Aorta (tissue), 5 donors: ENCODE measurements around the gene DEPDC4. TPM values are rescaled to one million over a fixed set of nuclear protein-coding genes. Genes with fewer than 3 reads are reported as not detected.

ENCODE experiments used
- ATAC-seq: fragments of 200-7000 bp; cut with Tn5 transposase; one replicate; pipeline ENCODE4 v1.9.1; 2022; ENCODE audit warnings: moderate library complexity; ENCODE audit not compliant: low FRiP score
- DNase-seq, 2 donors: peaks; one replicate each; pipeline ENCODE4 v3.0.0-alpha.2; 2020
- H3K27ac ChIP-seq, 2 donors: one replicate each; pipeline ENCODE4 v1.5.1; 2013; ENCODE audit warnings: low read length in 2 of 2, mild to moderate bottlenecking in 2 of 2, moderate library complexity in 2 of 2, control low read depth in 1 of 2, inconsistent platforms in 1 of 2, low read depth in 1 of 2
- H3K27me3 ChIP-seq, 2 donors: one replicate each; pipeline ENCODE4 v1.6.1; 2013; ENCODE audit warnings: control low read depth in 1 of 2, low read length in 1 of 2, mild to moderate bottlenecking in 1 of 2, moderate library complexity in 1 of 2; ENCODE audit not compliant: insufficient read depth in 2 of 2, control insufficient read depth in 1 of 2
- H3K36me3 ChIP-seq, 2 donors: one replicate each; pipeline ENCODE4 v1.6.1; 2013; ENCODE audit warnings: control low read depth in 1 of 2, low read length in 1 of 2, mild to moderate bottlenecking in 1 of 2; ENCODE audit not compliant: insufficient read depth in 2 of 2, control insufficient read depth in 1 of 2
- H3K4me1 ChIP-seq, 2 donors: one replicate each; pipeline ENCODE4 v1.6.1; 2013; ENCODE audit warnings: low read length in 2 of 2, control low read depth in 1 of 2, mild to moderate bottlenecking in 1 of 2, moderate library complexity in 1 of 2; ENCODE audit not compliant: insufficient read depth in 2 of 2, control insufficient read depth in 1 of 2
- H3K4me3 ChIP-seq, 2 donors: one replicate each; pipeline ENCODE4 v1.5.1; 2013; ENCODE audit warnings: low read length in 2 of 2, control low read depth in 1 of 2, mild to moderate bottlenecking in 1 of 2
- H3K9me3 ChIP-seq: one replicate; pipeline ENCODE4 v1.6.1; 2013; ENCODE audit warnings: mild to moderate bottlenecking, low read length; ENCODE audit not compliant: control insufficient read depth
- WGBS, 2 donors: extraction: QIAGEN DNeasy Blood & Tissue Kit; methylation state at CpG; one replicate each; pipeline ENCODE4 v1.1.7; 2013; 5-methylcytosine and 5-hydroxymethylcytosine counted together
- intact Hi-C, 2 donors: fragments of 100-400 bp; cut with DNase I; formaldehyde crosslinking; loops; one replicate each; pipeline versions ENCODE4 v1.14.2 to v1.15.0; 2022
- polyA plus RNA-seq, 2 donors: library from polyadenylated mRNA; stranded (reverse); fragments of 200-250 nt; gene quantifications; one replicate each; pipeline ENCODE4 v1.2.3, GENCODE V29; 2013
- total RNA-seq, 2 donors: library from RNA; stranded (reverse); fragmentation: NEBNext Ultra II Directional; extraction: Animal tissue kit (Norgen Biotek cat#: 25700); gene quantifications; one replicate each; pipeline ENCODE4 v1.2.1, GENCODE V29; 2021
- donor health status: healthy with polysubstance abuse.
- donor health status: Bipolar disorder and iron deficiency.
- donor health status: DM: no; HTN: no; CAD: no.
- donor health status: DM: no; HTN: no; CAD: no.
- donor health status: DM: yes; HTN: yes; CAD: no.

Gene DEPDC4
- total and polyA plus RNA-seq, 4 donors: 0.29 to 1.5 (median 1.4) TPM; not detected in 1

- Histone ChIP-seq H3K27ac (no peak overlapping the region), H3K4me1 (no peaks in the 10 kb centered on the region)
Measured at GRCh38 chr12:100215209-100215608, 51.7 kb downstream of the DEPDC4 start.

GRCh38 chr12:100214518-100214917, 52.4 kb downstream of the DEPDC4 start:
- Histone ChIP-seq H3K36me3 (peaks cover 0 to 3% of the 10 kb centered on the region in 2 donors), H3K4me3 (no peak overlapping the region), H3K27ac (no peak overlapping the region), H3K4me1 (no peaks in the 10 kb centered on the region), H3K9me3 (no peaks in the 10 kb centered on the region), H3K27me3 (no peaks in the 10 kb centered on the region)
- intact Hi-C loops: no loop called here
- DNase-seq: no peak
- WGBS, 2 donors: 89 to 98% methylated on average over 2 of the region's 2 CpGs
- no peak for ATAC-seq

More at GRCh38 chr12:100215209-100215608, 51.7 kb downstream of the DEPDC4 start:
- Histone ChIP-seq H3K36me3 (peaks cover 0 to 3% of the 10 kb centered on the region in 2 donors), H3K9me3 (no peaks in the 10 kb centered on the region), H3K4me3 (no peak overlapping the region), H3K27me3 (no peaks in the 10 kb centered on the region)
- intact Hi-C loops: no loop called here
- ATAC-seq: no peak
- 77 to 82% methylated on average over 1 of the region's 1 CpG for WGBS, 2 donors
- DNase-seq: no peak

- no peak for ATAC-seq
Measured at GRCh38 chr12:100213016-100213891, 53.6 kb downstream of the DEPDC4 start.

DNA sequence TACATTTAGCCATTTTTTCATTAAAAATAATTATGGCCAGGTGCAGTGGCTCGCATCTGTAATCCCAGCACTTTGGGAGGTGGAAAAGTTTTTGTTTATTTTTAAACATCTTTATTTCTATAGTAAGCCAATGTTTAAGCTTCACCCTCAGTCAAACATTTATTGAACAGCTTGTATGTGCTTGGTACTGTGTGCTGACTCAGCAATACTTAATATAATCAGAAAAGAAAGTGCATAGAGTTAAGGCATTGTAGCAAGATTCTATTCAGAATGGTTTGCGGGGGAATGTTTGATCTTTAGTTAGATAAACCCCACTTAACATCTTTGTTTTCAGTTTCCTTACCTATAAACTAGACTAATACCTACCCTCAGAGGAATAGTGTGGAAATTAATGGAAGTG, 55.2 kb downstream of the DEPDC4 start:
- Histone ChIP-seq H3K4me1 (no peaks in the 10 kb centered on the region), H3K27me3 (no peaks in the 10 kb centered on the region), H3K9me3 (no peaks in the 10 kb centered on the region), H3K4me3 (no peak overlapping the region), H3K36me3 (peaks cover 3% of the 10 kb centered on the region in 2 donors), H3K27ac (no peak overlapping the region)
- intact Hi-C loops: no loop called here
- DNase-seq (no peak), ATAC-seq (no peak)
- WGBS, 2 donors: 97 to 99% methylated on average over 2 of the region's 2 CpGs

More at GRCh38 chr12:100213016-100213891, 53.6 kb downstream of the DEPDC4 start:
- H3K27ac ChIP-seq: no peak overlapping the region
- intact Hi-C loops: no loop called here
- H3K27me3 ChIP-seq: no peaks in the 10 kb centered on the region
- DNase-seq: no peak
- peaks cover 0 to 3% of the 10 kb centered on the region in 2 donors for H3K36me3 ChIP-seq
- 77 to 89% methylated on average over 5 of the region's 5 CpGs for WGBS, 2 donors
- no peaks in the 10 kb centered on the region for H3K4me1 ChIP-seq
- no peaks in the 10 kb centered on the region for H3K9me3 ChIP-seq
- H3K4me3 ChIP-seq: no peak overlapping the region

- H3K27me3 ChIP-seq: no peaks in the 10 kb centered on the region
- 93 to 94% methylated on average over 5 of the region's 5 CpGs for WGBS, 2 donors
- H3K4me1 ChIP-seq: no peaks in the 10 kb centered on the region
- no peak for ATAC-seq
- H3K4me3 ChIP-seq: no peak overlapping the region
- no peak overlapping the region for H3K27ac ChIP-seq
- H3K9me3 ChIP-seq: no peaks in the 10 kb centered on the region
- peaks cover 3% of the 10 kb centered on the region in 2 donors for H3K36me3 ChIP-seq
- intact Hi-C loops: no loop called here
- no peak for DNase-seq
Measured at GRCh38 chr12:100208834-100209233, 58.0 kb downstream of the DEPDC4 start.

- WGBS, 2 donors: 95 to 97% methylated on average over 2 of the region's 2 CpGs
- no peak for DNase-seq
- Histone ChIP-seq H3K9me3 (no peaks in the 10 kb centered on the region), H3K27me3 (no peaks in the 10 kb centered on the region), H3K36me3 (peaks cover 0 to 3% of the 10 kb centered on the region in 2 donors), H3K4me1 (no peaks in the 10 kb centered on the region), H3K4me3 (no peak overlapping the region), H3K27ac (no peak overlapping the region)
- intact Hi-C loops: no loop called here
- no peak for ATAC-seq
Measured at GRCh38 chr12:100207311-100207710, 59.6 kb downstream of the DEPDC4 start.

- WGBS, 2 donors: 84 to 86% methylated on average over 24 of the region's 24 CpGs
- no peaks in the 10 kb centered on the region for H3K36me3 ChIP-seq
- peak overlapping the region in 1 of 2 donors; percentile 99 for H3K4me3 ChIP-seq
- H3K27me3 ChIP-seq: no peaks in the 10 kb centered on the region
- ATAC-seq (no peak), DNase-seq (no peak)
- intact Hi-C loops: no loop called here
- no peaks in the 10 kb centered on the region for H3K9me3 ChIP-seq
- no peaks in the 10 kb centered on the region for H3K4me1 ChIP-seq
- H3K27ac ChIP-seq: no peak overlapping the region
Measured at GRCh38 chr12:100201604-100202423, 65.1 kb downstream of the DEPDC4 start.

- ATAC-seq (peak; percentile 97), DNase-seq (peak; percentile 97 to 99)
- Histone ChIP-seq H3K27ac (peak within 1 kb of the TSS in 1 of 2 donors; percentile 52), H3K4me1 (no peaks in the 10 kb centered on the region), H3K27me3 (no peaks in the 10 kb centered on the region), H3K4me3 (peak within 1 kb of the TSS; percentile 97 to 99), H3K36me3 (no peaks in the 10 kb centered on the region), H3K9me3 (no peaks in the 10 kb centered on the region)
- intact Hi-C loops: loop anchor here in 1 of 2 donors (1.0 kb wide), 1 partner anchor 58 kb away; the partner anchor contains the start of gene BLTP3B
- 0% methylated on average over 38 of the region's 38 CpGs for WGBS, 2 donors
Measured at GRCh38 chr12:100200463-100201181, 66.3 kb downstream of the DEPDC4 start, which contains the start of gene ACTR6. Gene ACTR6 (plus strand): TSS chr12:100200815. CDS start chr12:100200852, 37 bp downstream.
